Tibial nerve (tissue), 3 donors: ENCODE results near the gene ZNF813.

Source experiments
- POLR2A ChIP-seq, 2 donors: fragments of 450-650 bp; IDR thresholded peaks; one replicate each; pipeline ENCODE4 v1.6.1; 2017; ENCODE audit warnings: antibody characterized with exemption in 2 of 2, mild to moderate bottlenecking in 2 of 2, moderate library complexity in 2 of 2
- TF ChIP-seq, protein P1 (sequence below), 5 experiments: fragments of 200-600 bp in 3 of 5; fragments of 450-650 bp in 2 of 5; sonication (generic) in 3 of 5; IDR thresholded peaks; one replicate each; pipeline ENCODE4 v1.5.1; 2016 to 2019; ENCODE audit warnings: antibody characterized with exemption in 5 of 5, mild to moderate bottlenecking in 3 of 5, moderate library complexity in 2 of 5

DNA sequence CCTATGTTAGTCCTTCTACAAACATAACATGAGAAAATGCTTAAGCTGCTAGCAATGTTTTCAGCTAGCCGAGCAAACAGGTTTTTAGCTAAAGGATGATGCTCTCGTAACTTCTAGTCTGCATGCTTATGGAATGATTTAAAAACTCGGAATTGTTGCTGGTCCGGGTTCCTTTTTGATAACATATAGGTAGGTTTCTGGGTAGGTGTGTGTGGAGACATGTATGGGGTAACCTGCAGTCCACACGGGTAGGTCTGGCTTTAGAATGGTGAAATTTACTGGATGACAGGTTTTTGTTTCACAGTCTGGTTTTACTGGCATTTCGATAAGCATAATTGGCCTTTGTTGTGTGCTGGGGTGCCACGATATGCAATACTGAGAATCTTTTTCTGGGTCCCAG is 4.4 kb downstream of the ZNF813 start:
- TF ChIP-seq, protein P1, sequence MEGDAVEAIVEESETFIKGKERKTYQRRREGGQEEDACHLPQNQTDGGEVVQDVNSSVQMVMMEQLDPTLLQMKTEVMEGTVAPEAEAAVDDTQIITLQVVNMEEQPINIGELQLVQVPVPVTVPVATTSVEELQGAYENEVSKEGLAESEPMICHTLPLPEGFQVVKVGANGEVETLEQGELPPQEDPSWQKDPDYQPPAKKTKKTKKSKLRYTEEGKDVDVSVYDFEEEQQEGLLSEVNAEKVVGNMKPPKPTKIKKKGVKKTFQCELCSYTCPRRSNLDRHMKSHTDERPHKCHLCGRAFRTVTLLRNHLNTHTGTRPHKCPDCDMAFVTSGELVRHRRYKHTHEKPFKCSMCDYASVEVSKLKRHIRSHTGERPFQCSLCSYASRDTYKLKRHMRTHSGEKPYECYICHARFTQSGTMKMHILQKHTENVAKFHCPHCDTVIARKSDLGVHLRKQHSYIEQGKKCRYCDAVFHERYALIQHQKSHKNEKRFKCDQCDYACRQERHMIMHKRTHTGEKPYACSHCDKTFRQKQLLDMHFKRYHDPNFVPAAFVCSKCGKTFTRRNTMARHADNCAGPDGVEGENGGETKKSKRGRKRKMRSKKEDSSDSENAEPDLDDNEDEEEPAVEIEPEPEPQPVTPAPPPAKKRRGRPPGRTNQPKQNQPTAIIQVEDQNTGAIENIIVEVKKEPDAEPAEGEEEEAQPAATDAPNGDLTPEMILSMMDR (IDR thresholded peaks at IDR 0.05), result no peak
- TF ChIP-seq POLR2A (IDR thresholded peaks at IDR 0.05), result no peak
